GM19455 (cell line): ENCODE measurements around the gene ZNF892.
A peak's percentile ranks its signal among the peaks of the same experiment; 100 is the strongest.
"Not testable (repeated sequence)": the region's sequence is repeated elsewhere in the genome, so short reads cannot be mapped to it uniquely, and the experiment has no call there.

ENCODE experiments used
- ATAC-seq: cut with Tn5 transposase; IDR thresholded peaks from one replicate; pipeline ENCODE4 v1.9.1; 2021; ENCODE audit not compliant: unreplicated experiment

Gene ZNF892

DNA sequence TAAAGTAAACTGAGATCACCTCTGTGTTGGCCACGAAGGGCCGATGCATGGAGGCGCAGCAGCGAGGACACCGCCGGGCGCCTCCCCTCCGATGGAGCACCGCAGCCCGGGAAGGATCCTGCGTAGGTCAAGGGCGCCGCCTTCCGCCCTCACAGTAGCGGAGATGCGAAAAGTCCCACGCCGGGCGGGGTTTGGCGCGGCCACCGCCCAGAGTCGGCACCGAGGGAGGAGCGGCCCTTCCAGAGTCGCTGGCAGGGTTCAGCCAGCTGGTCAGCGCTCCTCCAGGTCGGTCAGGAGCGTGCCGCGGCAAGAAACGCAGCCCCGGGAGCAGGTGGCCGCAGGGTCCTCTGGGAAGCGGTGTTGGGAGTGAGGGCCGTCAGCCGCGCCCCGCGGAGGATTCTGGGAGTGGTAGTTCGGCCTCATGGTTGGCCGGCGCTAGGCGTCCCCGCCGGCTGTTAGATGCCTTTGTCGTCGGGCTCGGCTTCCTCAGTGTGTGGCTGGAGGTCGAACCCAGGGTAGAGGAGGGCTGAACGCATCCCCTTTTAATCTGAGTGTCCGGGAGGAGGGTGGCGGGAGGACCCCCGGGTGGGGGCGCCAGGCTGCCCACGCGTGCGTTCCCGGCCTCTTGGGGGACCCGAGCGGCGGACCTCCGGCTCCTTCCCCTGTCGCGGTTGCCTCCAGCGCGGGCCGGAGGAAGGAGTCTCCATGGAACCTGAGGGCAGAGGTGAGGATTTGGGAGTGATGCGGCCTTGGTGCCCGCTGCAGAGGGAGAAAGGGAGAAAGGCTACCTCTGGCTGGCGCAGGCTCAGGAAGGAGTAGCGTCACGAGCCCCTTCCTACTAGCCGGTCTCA lies at the start of gene ZNF892:
ZNF892 (plus strand) TSS at position 411 of the 851 bp plus-strand sequence; CDS start at position 706, 295 bp downstream.
- peak; percentile 97 for ATAC-seq

DNA sequence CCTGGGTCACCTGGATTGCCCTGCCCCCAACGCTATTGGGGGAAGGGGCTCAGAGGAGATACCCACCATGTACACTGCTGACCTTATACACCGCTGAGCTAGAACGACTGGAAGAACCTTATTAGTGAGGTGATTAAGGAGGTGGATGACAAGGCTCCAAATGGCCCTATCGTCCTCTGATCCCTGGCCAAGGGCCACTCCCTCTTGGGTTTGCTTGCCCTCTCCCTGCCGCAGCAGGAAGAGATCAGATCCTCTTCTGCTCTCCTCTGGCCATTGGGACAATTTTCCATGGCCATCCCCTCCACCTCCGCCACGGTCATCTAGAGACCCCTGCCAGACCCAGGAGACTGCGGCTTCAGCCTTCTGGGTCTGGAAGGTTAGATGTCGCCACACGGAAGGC lies 48.9 kb upstream of the ZNF892 start:
- no peak for ATAC-seq

DNA sequence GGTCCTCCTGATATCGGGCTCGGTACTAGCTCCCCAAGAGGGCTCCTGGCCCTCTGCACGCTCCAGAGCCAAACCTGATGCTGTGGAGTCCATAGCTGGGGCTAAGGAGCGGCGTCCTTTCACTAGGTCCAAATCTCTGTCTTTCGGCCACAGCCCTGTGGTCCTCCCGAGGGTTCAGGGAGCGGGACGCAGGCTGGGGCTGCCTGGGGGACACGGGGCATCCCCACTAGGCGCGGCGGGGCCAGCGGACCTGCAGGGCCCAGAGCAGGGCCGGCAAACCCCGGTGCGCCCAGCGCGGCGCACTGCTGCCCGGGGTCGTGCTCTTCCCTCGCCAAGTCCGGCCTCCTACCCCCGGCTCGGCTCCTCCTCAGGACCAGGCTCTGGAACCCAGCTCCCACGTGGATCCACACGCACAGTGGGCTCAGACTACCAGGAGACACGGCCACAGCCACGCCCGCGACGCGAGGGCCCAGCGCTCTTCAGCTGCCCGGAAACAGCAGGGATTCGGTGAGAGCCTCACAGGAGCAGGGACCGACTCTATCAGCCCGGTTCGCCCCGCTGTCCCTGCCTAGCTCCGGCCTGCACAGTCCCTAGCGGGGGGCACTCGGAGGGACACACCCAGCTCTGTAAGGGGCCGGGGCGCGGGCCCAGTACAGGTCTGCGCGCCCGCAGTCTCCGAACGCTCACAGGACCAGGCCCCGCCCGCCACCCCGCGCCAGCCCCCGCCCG lies 48.3 kb upstream of the ZNF892 start:
- ATAC-seq, result peak; percentile 61

DNA sequence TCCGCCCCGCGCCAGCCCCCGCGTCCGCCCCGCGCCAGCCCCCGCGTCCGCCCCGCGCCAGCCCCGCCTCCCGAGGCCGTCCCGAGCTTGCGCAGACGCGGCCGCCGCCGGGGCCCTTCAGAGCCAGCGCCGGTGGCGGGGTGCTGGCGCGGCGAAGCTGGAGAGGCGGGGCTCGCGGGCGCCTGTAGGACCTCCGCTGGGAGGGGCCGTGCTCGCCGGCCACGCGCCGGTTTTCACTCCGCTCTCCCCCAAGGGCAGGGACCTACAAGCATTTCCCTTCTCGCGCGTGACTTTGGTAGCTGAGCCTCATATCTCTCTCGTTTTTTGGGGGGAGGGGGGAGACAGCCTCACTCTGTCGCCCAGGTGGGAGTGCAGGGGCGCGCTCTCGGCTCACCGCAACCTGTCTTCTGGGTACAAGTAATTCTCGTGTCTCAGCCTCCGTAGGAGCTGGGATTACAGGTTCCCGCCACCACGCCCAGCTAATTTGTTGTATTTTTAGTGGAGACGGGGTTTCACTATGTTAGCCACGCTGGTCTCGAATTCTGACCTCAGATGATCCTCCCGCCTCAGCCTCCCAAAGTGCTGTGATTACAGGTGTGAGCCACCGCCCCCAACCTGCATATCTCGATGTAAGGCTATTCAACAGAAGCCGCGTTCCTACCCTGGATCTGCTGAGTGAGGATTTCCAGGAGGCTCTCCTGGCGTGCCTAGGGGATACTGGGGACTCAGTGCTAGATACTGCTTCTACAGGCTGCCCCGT lies 47.5 kb upstream of the ZNF892 start, which contains the start of gene ZNF514:
ZNF514 (minus strand) TSS at position 159 of the 760 bp plus-strand sequence. CDS start 6,595 bp downstream, outside the sequence.
- ATAC-seq, result peak; percentile 85

DNA sequence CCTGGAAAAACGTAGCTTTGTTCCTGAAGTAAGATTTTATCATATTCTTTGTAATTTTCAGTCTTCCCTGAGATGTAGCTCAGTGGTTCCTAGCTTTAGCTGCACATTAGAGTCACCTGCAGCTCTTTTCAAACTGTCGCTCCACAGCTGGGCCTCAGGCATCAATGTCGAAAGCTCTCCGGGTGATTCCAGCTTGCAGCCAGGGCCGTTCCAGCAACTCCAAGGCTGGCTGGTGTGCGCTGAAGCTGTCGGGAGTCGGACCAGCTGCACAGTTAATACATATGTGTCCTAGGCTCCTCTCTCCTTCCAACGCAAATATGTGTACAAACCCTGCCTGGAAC lies 42.3 kb upstream of the ZNF892 start:
- ATAC-seq, result peak; percentile 19

DNA sequence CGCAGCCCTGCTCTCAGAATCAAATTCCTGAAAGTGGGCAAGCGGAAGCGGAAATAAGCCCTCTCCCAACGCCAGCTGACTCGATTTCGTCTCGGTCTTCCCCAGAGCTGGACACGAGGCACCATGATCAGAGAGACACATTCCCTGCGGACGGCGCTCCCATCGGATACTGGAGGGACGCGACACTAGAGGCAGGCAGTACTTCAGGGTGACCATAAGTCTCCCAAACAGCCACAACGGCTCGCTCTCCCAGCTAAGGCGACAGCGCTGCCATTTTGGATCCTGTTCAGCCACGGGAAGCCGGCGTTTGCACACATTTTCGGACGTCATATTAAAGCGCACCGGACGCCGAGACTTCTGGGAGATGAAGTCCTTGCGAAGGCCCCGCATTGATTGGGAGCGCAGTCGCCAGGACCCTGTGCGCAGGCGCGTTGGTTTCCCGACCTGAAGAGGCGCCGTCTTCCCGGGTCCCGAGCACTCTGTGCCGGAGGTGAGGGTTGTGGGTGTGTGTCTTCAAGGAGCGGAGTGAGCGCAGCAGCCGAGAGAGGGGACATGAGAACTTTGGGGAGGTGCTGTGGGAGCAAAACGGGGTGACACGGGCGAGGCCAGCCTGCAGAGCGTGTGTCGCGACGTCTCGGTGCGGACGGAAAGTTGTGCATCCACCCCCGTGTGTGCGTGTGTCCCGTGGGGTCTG lies 41.8 kb upstream of the ZNF892 start, which contains the start of gene ZNF2:
ZNF2 (plus strand) TSS at position 439 of the 694 bp plus-strand sequence. CDS start 10,418 bp downstream, outside the sequence.
- peak; percentile 92 for ATAC-seq

DNA sequence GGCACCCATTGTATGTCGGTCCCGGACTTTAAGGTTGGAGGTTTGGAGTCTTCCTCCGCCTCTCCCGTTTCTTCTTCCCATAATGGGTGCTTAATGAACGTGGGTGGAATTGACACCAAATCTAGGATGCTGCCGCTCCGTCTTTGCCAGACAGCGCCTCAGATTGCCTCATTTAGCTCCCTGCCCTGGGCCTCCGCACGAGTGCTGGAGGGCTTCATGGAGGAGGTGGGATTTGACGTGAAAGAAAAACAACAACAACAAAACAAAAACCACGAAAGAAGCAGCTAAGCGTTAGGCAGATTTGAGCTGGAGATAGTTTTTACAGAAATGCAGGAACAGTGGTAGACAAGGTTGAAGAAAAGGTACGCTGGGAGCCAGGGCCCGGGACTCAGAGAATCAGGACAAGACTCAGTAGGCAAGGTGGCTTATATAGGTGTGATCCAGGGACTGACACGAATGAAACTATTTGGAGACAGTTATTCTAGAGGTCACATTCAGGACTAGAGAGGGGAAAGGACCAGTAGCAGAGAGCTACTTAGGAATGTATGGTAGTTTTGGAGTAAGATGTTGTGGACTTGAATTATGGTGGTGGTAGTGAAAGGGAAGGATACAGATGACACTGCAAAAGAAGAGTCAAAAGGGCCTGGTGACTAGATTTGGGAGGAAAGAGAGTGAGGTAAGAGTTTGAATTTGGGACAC lies 41.1 kb upstream of the ZNF892 start:
- ATAC-seq, result peak; percentile 20

DNA sequence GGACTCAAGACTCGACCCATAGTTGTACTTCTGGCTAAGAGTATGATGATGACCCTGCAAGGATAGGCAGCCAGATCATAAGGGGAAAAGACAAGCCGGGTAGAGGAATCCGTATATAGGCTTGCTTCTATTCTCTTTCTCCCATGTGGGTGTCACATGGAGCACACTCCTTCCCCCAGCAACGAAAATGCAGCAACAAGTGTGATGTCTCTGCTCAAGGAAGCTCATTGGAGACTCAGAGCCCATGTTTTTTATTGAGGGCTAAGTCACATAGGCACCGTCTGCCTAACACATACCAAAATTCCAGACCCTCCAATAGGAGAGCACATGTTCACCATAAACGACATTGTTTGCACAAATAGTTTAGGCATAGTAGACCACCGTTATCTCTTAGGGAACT lies 35.4 kb upstream of the ZNF892 start:
- no peak for ATAC-seq

DNA sequence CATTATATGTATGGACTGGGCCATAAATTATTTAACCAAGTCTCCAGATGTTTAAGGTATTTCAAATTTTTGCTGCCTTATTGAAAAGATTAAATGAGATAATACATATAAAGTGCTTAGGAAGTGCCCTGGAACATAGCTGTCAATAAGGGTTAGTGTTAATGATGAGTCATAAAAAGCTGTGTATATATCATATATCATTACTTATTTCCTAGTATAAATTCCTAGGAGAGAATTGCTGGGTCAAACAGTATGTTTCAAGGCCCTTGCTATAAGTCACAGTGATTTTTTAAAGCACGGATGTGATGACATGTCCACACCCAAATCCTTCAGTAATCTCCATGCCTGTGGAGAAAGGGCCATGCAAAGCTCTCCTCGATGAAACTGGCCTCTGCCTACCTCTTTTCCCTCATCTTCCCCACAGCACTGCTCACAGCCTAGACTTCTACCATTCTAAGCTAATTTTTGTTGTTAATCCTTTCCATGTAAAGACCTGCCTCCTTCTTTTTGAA lies 33.2 kb upstream of the ZNF892 start:
- ATAC-seq, result no peak

DNA sequence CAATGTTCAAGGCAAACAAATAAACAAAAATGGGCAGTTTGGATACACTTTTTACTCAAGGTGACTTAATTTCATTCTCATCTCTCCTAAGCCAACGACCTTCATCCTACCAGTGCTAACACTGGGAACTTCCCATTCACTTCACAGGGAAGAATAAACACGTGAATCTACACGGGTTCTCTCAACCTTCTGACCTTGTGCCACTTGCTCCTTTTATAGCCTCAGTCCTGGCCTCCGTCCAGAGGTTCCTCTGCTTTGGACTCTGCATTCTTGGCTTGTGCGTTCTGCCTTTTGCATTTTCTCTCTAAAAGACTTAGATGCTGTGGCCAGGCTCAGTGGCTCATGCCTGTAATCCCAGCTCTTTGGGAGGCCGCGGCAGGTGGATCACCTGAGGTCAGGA lies 27.9 kb upstream of the ZNF892 start:
- ATAC-seq, result no peak

DNA sequence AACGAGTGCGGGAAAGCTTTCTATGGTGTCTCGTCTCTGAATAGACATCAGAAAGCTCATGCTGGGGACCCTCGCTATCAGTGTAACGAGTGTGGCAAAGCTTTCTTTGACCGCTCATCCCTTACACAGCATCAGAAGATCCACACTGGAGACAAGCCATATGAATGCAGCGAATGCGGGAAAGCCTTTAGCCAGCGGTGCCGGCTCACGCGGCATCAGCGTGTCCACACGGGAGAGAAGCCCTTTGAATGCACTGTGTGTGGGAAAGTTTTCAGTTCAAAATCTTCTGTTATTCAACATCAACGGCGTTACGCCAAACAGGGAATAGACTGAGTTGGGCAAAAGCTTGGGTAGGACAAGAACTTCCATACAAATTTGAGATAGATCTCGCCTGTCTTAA lies 25.5 kb upstream of the ZNF892 start:
- ATAC-seq, result no peak

DNA sequence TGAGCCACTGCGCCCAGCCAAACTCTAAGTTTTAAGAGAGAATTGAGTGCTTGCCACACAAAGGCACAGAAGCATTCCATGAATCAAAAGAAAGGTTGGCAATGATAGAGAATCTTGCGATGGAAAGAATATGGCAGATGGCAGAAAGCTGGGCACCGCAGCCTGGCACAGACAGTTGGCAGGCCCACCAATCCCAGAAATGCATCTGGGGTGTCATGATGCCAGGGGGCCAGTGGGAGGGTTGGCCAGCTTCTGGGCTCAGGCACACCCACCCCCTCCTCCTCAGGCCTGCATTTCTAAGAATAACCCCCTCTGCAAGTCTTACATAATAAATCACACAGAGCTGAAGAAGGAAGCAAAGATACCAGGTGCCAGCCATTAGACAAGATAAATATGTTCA lies 22.1 kb upstream of the ZNF892 start:
- no peak for ATAC-seq

DNA sequence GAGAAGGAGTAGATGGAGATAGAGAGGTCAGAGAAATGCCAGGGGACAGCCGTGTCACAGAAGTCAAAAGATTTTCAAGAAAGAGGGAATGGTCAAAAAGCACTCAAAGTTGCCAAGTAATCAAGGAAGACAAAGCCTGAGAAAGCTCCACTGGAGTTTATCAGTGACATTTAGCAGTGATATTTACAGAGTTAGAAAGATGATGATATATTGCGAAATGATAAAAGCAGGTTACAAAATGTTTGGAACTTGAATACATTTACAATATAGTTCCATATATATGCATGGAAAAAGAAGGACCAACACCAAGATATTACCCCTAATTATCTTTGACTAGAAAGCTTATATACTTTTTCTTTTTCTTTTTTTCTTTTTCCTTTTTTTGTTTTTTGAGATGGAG lies 21.3 kb upstream of the ZNF892 start:
- ATAC-seq, result no peak

DNA sequence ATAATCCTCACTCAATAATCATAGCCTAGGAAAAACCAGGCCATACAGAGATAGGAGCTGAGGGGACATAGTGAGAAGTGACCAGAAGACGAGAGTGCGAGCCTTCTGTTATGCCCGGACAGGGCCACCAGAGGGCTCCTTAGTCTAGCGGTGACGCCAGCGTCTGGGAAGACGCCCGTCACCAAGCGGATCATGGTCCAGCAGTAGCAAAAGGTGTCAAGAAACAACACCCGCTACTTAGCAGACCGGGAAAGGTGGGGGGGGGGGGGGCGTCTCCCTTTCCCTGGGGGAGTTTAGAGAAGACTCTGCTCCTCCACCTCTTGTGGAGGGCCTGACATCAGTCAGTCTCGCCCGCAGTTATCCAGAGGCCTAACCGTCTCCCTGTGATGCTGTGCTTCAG lies 14.4 kb upstream of the ZNF892 start:
- not testable (repeated sequence) for ATAC-seq

DNA sequence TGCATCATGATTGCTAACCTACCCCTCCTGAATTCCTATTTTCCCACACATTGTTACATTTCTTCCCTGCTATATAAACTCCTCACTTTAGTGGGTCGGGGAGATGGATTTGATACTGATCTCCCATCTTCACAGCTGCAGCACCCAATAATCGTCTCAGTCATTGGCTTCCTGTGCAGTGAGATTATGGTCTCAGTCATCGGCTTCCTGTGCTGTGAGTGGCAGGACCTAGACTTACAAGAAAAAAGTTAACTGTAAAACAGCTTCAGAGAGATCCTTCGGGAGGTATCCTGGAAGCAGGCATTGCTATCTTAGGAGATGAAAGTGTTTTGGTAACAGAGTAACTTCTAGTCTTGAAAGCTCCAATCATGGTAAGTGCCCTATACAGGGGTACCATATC lies 3.4 kb upstream of the ZNF892 start:
- ATAC-seq, result no peak

DNA sequence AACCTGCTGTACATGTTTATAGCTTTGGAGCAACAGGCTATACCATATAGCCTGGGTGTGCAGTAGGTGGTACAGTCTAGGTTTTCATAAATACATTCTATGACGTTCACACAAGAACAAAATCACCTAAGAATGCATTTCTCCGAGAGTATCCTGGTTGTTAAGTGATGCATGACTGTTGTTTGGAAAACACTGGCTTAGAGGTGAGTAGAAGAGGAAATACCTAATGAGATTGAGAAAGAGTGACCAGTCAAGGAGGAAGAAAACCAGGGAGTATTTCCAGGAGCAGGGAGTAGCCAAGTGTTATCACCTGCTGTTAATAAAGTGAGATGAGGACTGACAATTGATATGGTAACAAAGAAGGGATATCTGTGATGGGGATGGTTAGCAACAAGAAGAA lies 2.9 kb upstream of the ZNF892 start:
- no peak for ATAC-seq

DNA sequence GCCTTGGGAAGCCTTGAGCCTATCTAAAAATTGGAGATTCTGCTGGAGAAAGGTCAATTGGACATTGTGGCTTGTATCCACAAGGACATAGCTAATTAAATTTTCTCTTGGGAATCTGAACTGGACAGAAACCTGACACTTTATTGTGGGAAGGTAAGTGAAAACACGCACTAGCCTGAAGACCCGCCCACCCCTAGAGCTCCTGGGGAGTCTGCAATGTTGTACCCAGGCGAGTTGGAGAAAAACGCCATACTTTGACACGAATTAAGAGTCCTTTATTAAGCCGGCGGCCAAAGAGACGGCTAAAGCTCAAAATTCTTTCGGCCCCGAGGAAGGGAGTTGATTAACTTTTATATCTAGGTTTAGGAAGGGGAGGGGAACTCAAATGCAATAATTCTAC lies 1.2 kb upstream of the ZNF892 start:
- no peak for ATAC-seq

DNA sequence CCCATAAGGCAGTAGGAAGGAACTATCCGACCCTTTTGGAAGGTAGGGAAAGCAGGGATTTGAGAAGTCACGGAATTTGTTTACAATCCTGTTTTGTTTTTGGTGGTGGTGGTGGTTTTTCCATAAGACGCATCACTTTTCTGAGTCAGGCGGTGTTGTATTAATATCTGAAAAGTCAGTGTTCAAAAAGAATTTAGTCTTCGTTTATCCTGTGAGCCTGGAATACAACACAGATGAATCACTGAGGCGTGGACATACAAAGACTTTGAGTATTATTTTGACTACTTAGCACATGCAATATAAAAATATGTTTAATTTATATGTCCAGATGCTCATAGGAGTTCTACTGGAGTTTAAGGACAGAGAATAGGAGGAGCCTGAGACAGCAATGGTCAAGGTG lies 785 bp downstream of the ZNF892 start:
- no peak for ATAC-seq

DNA sequence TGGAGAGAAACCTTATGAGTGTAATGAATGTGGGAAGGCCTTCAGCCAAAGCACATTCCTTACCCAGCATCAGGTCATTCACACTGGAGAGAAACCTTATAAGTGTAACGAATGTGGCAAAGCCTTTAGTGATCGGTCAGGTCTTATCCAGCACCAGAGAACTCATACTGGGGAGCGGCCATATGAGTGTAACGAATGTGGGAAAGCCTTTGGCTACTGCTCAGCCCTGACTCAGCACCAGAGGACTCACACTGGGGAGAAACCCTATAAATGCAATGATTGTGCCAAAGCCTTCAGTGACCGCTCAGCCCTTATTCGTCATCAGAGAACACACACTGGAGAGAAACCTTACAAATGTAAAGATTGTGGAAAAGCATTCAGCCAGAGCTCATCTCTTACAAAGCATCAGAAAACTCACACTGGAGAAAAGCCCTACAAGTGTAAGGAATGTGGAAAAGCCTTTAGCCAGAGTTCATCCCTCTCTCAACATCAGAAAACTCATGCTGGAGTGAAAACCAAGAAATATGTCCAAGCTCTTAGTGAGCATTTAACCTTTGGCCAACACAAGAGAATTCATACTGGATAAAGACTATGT lies 7.8 kb downstream of the ZNF892 start:
- ATAC-seq, result no peak

DNA sequence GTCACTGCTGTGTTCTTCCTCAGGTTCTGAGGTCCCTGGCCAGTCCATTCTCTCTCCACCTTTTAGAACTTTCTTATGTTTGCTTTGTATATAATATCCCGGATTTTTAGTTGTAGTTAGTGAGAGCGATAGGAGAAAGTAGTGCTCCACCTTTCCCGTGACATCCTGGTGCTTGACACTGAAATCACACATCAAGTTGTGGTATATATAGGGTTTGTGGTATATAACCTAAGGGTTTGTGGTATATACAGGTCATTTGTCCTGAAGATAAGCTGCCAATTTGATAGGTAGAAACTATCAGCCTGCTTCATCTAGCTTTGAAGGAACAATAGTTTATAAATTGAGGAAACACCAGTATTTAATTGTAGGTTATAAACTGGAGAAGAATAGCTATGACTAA lies 13.1 kb downstream of the ZNF892 start:
- no peak for ATAC-seq
